ENCODE data around the gene LNX1. TPM values are rescaled to one million over a fixed set of nuclear protein-coding genes. Genes with fewer than 3 reads are reported as not detected.

LNX1 gene
- total and polyA plus RNA-seq, 10 of the 15 experiments (the other 5 are each of a cell fraction or from before 2014, with no cell fraction given), result 0.72 to 1.4 (median 1.0) TPM

GRCh38 chr4:53478671-53479456, 112.4 kb downstream of the LNX1 start:
- no peak for DNase-seq (ENCODE audit: low read depth, low spot score)
- Histone ChIP-seq H3K36me3 (ENCODE audit: control insufficient read depth in 2 of 2, insufficient read depth in 2 of 2, low read length in 1 of 2) (no peaks in the 10 kb centered on the region), H3K4me3 (no peak overlapping the region), H3K9me3 (replicated peaks; ENCODE audit: control insufficient read depth, insufficient read depth, low read length) (no peaks in the 10 kb centered on the region), H3K27ac (ENCODE audit: control insufficient read depth, insufficient read depth) (no peak overlapping the region), H4K20me1 (ENCODE audit: control insufficient read depth, insufficient read depth) (no peaks in the 10 kb centered on the region), H3K79me2 (ENCODE audit: control insufficient read depth, insufficient read depth, low read length) (no peaks in the 10 kb centered on the region), H3K9ac (ENCODE audit: control insufficient read depth, insufficient read depth, low read length) (no peak overlapping the region), H3K27me3 (replicated peaks in 1 of 2; ENCODE audit: control insufficient read depth in 2 of 2, insufficient read depth in 2 of 2, low read length in 1 of 2) (no peaks in the 10 kb centered on the region; a peak in 2 of 4 replicates), H3K4me2 (ENCODE audit: control insufficient read depth, insufficient read depth) (no peak overlapping the region), H2AFZ (ENCODE audit: control insufficient read depth, low read depth, low read length) (no peak overlapping the region), H3K4me1 (ENCODE audit: control insufficient read depth, insufficient read depth, low read length) (no peaks in the 10 kb centered on the region)
- 69% methylated on average over 4 of the region's 4 CpGs for WGBS (ENCODE audit: insufficient coverage, insufficient replicate concordance, low lambda C conversion rate, missing lambda C conversion rate)
- ChIA-PET POLR2A (no interaction called here), SMC1A (ENCODE audit: uncharacterized antibody, unreplicated experiment) (interaction anchor here (1.1 kb wide), 1 partner anchor 24 kb away, joined by 4 read pairs; no protein-coding TSS in a partner anchor), RAD21 (ENCODE audit: unreplicated experiment) (no interaction called here), CTCF (interaction anchor here (2.1 to 3.7 kb wide), 3 partner anchors 11 to 326 kb away, joined by 6 to 25 read pairs (median 17); no protein-coding TSS in a partner anchor)
- intact Hi-C loops (cut with micrococcal nuclease; ENCODE audit: unreplicated experiment) (no loop called here), in situ Hi-C loops (cut with MboI) (no loop called here)
- BruUV-seq (replicated peaks), result no TSS peak
- no peak for ATAC-seq
- no peak for FAIRE-seq
- no peak for TF ChIP-seq HDGF (IDR thresholded peaks at IDR 0.05)
- no peak for TF ChIP-seq IRF5 (IDR thresholded peaks at IDR 0.05; ENCODE audit: borderline replicate concordance)
- no peak for TF ChIP-seq STAT3 (IDR thresholded peaks at IDR 0.05; ENCODE audit: low read depth, low read length)
- no peak for TF ChIP-seq HDAC2 (IDR thresholded peaks at IDR 0.05)
- TF ChIP-seq, protein P1, sequence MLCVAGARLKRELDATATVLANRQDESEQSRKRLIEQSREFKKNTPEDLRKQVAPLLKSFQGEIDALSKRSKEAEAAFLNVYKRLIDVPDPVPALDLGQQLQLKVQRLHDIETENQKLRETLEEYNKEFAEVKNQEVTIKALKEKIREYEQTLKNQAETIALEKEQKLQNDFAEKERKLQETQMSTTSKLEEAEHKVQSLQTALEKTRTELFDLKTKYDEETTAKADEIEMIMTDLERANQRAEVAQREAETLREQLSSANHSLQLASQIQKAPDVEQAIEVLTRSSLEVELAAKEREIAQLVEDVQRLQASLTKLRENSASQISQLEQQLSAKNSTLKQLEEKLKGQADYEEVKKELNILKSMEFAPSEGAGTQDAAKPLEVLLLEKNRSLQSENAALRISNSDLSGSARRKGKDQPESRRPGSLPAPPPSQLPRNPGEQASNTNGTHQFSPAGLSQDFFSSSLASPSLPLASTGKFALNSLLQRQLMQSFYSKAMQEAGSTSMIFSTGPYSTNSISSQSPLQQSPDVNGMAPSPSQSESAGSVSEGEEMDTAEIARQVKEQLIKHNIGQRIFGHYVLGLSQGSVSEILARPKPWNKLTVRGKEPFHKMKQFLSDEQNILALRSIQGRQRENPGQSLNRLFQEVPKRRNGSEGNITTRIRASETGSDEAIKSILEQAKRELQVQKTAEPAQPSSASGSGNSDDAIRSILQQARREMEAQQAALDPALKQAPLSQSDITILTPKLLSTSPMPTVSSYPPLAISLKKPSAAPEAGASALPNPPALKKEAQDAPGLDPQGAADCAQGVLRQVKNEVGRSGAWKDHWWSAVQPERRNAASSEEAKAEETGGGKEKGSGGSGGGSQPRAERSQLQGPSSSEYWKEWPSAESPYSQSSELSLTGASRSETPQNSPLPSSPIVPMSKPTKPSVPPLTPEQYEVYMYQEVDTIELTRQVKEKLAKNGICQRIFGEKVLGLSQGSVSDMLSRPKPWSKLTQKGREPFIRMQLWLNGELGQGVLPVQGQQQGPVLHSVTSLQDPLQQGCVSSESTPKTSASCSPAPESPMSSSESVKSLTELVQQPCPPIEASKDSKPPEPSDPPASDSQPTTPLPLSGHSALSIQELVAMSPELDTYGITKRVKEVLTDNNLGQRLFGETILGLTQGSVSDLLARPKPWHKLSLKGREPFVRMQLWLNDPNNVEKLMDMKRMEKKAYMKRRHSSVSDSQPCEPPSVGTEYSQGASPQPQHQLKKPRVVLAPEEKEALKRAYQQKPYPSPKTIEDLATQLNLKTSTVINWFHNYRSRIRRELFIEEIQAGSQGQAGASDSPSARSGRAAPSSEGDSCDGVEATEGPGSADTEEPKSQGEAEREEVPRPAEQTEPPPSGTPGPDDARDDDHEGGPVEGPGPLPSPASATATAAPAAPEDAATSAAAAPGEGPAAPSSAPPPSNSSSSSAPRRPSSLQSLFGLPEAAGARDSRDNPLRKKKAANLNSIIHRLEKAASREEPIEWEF (IDR thresholded peaks at IDR 0.05; ENCODE audit: insufficient replicate concordance, low read depth, low read length), result no peak
- TF ChIP-seq, protein P2, sequence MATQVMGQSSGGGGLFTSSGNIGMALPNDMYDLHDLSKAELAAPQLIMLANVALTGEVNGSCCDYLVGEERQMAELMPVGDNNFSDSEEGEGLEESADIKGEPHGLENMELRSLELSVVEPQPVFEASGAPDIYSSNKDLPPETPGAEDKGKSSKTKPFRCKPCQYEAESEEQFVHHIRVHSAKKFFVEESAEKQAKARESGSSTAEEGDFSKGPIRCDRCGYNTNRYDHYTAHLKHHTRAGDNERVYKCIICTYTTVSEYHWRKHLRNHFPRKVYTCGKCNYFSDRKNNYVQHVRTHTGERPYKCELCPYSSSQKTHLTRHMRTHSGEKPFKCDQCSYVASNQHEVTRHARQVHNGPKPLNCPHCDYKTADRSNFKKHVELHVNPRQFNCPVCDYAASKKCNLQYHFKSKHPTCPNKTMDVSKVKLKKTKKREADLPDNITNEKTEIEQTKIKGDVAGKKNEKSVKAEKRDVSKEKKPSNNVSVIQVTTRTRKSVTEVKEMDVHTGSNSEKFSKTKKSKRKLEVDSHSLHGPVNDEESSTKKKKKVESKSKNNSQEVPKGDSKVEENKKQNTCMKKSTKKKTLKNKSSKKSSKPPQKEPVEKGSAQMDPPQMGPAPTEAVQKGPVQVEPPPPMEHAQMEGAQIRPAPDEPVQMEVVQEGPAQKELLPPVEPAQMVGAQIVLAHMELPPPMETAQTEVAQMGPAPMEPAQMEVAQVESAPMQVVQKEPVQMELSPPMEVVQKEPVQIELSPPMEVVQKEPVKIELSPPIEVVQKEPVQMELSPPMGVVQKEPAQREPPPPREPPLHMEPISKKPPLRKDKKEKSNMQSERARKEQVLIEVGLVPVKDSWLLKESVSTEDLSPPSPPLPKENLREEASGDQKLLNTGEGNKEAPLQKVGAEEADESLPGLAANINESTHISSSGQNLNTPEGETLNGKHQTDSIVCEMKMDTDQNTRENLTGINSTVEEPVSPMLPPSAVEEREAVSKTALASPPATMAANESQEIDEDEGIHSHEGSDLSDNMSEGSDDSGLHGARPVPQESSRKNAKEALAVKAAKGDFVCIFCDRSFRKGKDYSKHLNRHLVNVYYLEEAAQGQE (IDR thresholded peaks at IDR 0.05; ENCODE audit: low read depth, low read length), result no peak
- no peak for TF ChIP-seq SPI1 (IDR thresholded peaks at IDR 0.05; ENCODE audit: borderline replicate concordance, insufficient read depth, low read depth, low read length)
- TF ChIP-seq CREB1 (IDR thresholded peaks at IDR 0.05; ENCODE audit: low read depth), result no peak
- TF ChIP-seq E2F4 (IDR thresholded peaks at IDR 0.05; ENCODE audit: low read depth, low read length), result no peak

Data from GM12878 (cell line).